ENCODE results near the gene ITFG1. TPM values are rescaled to one million over a fixed set of nuclear protein-coding genes. Genes with fewer than 3 reads are reported as not detected.

The ITFG1 gene
- total and polyA plus RNA-seq, 2 of the 8 experiments (the other 6 are each of a cell fraction or from before 2014, with no cell fraction given), result 13.8 to 22.2 TPM

- TF ChIP-seq JUND (IDR thresholded peaks at IDR 0.05; ENCODE audit: low read length) (no peak), BACH1 (IDR thresholded peaks at IDR 0.05; ENCODE audit: low read length) (no peak), FOSL1 (IDR thresholded peaks at IDR 0.05; ENCODE audit: insufficient read depth, low read depth, low read length) (no peak), TCF12 (IDR thresholded peaks at IDR 0.05; ENCODE audit: low read depth, low read length) (no peak), KDM1A (IDR thresholded peaks at IDR 0.05; ENCODE audit: borderline replicate concordance, low read length) (no peak)
Observed at GRCh38 chr16:47158992-47159391, 301.9 kb downstream of the ITFG1 start (continued).

All from H1 (cell line).